ENCODE results near the gene OST4. TPM values are rescaled to one million over a fixed set of nuclear protein-coding genes. Genes with fewer than 3 reads are reported as not detected.

The OST4 gene
- polyA plus RNA-seq, 3 donors, result 209 to 635 (median 615) TPM

DNA sequence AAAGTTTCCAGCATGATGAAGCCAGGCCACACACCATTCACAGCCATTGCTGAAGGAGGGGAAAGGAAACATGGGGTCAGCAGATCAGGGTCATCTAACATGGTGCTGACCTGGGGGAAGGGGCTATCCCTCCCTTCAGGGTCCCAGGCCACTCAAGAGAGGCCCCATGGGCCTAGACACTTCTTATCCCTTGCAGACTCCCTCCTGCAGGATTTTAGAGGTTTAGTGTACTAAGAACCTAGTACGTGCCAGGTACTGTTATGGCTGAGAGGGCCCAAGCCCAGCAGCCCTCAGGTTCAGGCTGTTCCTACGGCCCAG lies 23.9 kb upstream of the OST4 start:
- 100% methylated on average over 2 of the region's 2 CpGs for WGBS (ENCODE audit: insufficient coverage)
- intact Hi-C loops (cut with micrococcal nuclease), result loop anchor here (5.0 kb wide), 4 partner anchors 37 to 207 kb away; partner anchors contain the start of genes PREB (in 2 of the 2), ATRAID (in 1 of the 2), SLC5A6 (in 1 of the 2) and TRIM54 (in 1 of the 2)
- peak overlapping the region; percentile 87 for H3K4me2 ChIP-seq (replicated peaks; ENCODE audit: extremely low read depth, low read length, poor library complexity, severe bottlenecking)

DNA sequence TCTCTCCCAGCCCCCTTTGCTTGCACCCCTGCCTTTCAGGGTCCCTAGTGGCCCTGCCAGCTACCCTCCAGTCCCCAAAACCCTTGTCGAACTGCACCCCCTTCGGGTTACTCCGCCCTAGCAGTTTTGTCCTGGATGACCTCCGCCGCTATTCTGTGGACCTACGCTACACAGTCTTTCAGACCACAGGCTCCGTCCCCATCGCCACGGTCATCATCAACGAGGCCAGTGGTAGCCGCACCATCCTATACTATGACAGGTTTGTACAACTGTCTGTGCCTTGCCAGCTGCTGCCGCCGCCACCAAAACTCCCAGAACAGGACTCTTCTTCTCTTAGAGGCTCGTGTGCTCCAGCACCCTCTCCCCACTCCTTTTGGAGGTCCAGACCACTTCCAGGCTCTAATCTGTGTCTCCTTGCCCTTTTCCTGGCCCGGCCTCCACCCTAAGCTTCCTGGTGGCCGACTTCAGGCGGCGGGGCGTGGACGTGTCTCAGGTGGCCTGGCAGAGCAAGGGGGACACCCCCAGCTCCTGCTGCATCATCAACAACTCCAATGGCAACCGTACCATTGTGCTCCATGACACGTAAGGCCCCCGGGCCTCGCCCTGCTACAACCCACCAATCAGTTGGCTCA lies 23.0 kb upstream of the OST4 start:
- H3K27ac Mint-ChIP-seq, result peak overlapping the region in 1 of 7 donors; percentile 78
- no peaks in the 10 kb centered on the region for H3K36me3 ChIP-seq (replicated peaks in 1 of 2; ENCODE audit: control insufficient read depth in 1 of 2, insufficient read depth in 2 of 2, low read length in 2 of 2)
- no peaks in the 10 kb centered on the region for H3K9me3 ChIP-seq (replicated peaks in 1 of 2; ENCODE audit: control insufficient read depth in 1 of 2, insufficient read depth in 1 of 2, low read length in 2 of 2)
- peaks cover 0 to 3% (median 3%) of the 10 kb centered on the region in 3 donors for H3K27me3 Mint-ChIP-seq (ENCODE audit: low read depth in 3 of 3)
- H3K4me1 Mint-ChIP-seq, result peaks cover 21% of the 10 kb centered on the region
- H3K27ac ChIP-seq (ENCODE audit: low read depth in 1 of 2, low read length in 2 of 2), result no peak overlapping the region
- H3K36me3 Mint-ChIP-seq, result peaks cover 0 to 3% of the 10 kb centered on the region in 2 donors
- H3K27me3 ChIP-seq (ENCODE audit: control insufficient read depth in 2 of 2, insufficient read depth in 2 of 2, low read length in 2 of 2), result no peaks in the 10 kb centered on the region
- no peak overlapping the region for H3K4me2 ChIP-seq (replicated peaks; ENCODE audit: extremely low read depth, low read length, poor library complexity, severe bottlenecking)
- no peak overlapping the region for H3K4me3 ChIP-seq (replicated peaks in 1 of 3; ENCODE audit: low read depth in 2 of 3, low read length in 3 of 3)
- intact Hi-C loops (cut with micrococcal nuclease), result no loop called here
- WGBS (ENCODE audit: insufficient coverage), result 97% methylated on average over 20 of the region's 24 CpGs
- DNase-seq, result no peak
- H3K79me2 ChIP-seq (ENCODE audit: insufficient read depth, low read length), result no peaks in the 10 kb centered on the region
- no peak overlapping the region for H3K4me3 Mint-ChIP-seq
- no peaks in the 10 kb centered on the region for H4K20me1 ChIP-seq (ENCODE audit: insufficient read depth, low read length)
- peaks cover 23 to 24% of the 10 kb centered on the region in 2 donors for H3K4me1 ChIP-seq (ENCODE audit: control insufficient read depth in 1 of 2, insufficient read depth in 2 of 2, low read length in 2 of 2)
- H2AFZ ChIP-seq (ENCODE audit: insufficient read depth, low read depth, low read length, poor library complexity, severe bottlenecking), result no peak overlapping the region
- no peaks in the 10 kb centered on the region for H3K9me3 Mint-ChIP-seq
- TF ChIP-seq, protein P1, sequence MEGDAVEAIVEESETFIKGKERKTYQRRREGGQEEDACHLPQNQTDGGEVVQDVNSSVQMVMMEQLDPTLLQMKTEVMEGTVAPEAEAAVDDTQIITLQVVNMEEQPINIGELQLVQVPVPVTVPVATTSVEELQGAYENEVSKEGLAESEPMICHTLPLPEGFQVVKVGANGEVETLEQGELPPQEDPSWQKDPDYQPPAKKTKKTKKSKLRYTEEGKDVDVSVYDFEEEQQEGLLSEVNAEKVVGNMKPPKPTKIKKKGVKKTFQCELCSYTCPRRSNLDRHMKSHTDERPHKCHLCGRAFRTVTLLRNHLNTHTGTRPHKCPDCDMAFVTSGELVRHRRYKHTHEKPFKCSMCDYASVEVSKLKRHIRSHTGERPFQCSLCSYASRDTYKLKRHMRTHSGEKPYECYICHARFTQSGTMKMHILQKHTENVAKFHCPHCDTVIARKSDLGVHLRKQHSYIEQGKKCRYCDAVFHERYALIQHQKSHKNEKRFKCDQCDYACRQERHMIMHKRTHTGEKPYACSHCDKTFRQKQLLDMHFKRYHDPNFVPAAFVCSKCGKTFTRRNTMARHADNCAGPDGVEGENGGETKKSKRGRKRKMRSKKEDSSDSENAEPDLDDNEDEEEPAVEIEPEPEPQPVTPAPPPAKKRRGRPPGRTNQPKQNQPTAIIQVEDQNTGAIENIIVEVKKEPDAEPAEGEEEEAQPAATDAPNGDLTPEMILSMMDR (IDR thresholded peaks at IDR 0.05), result no peak
- no peak overlapping the region for H3K9ac ChIP-seq (ENCODE audit: insufficient read depth, low read length, poor library complexity, severe bottlenecking)

More for the DNA sequence above, 23.9 kb upstream of the OST4 start:
- Mint-ChIP-seq H3K27me3 (ENCODE audit: low read depth in 3 of 3) (peaks cover 0 to 3% (median 3%) of the 10 kb centered on the region in 3 donors), H3K36me3 (peaks cover 0 to 3% of the 10 kb centered on the region in 2 donors), H3K4me1 (peaks cover 21% of the 10 kb centered on the region), H3K27ac (peak overlapping the region in 1 of 7 donors; percentile 50), H3K9me3 (no peaks in the 10 kb centered on the region), H3K4me3 (no peak overlapping the region)
- Histone ChIP-seq H3K27me3 (ENCODE audit: control insufficient read depth in 2 of 2, insufficient read depth in 2 of 2, low read length in 2 of 2) (no peaks in the 10 kb centered on the region), H2AFZ (ENCODE audit: insufficient read depth, low read depth, low read length, poor library complexity, severe bottlenecking) (peak overlapping the region; percentile 97), H3K9me3 (replicated peaks in 1 of 2; ENCODE audit: control insufficient read depth in 1 of 2, insufficient read depth in 1 of 2, low read length in 2 of 2) (no peaks in the 10 kb centered on the region), H3K79me2 (ENCODE audit: insufficient read depth, low read length) (no peaks in the 10 kb centered on the region), H3K4me1 (ENCODE audit: control insufficient read depth in 1 of 2, insufficient read depth in 2 of 2, low read length in 2 of 2) (peaks cover 23 to 24% of the 10 kb centered on the region in 2 donors), H3K4me3 (replicated peaks in 1 of 3; ENCODE audit: low read depth in 2 of 3, low read length in 3 of 3) (no peak overlapping the region), H3K9ac (ENCODE audit: insufficient read depth, low read length, poor library complexity, severe bottlenecking) (no peak overlapping the region), H3K27ac (ENCODE audit: low read depth in 1 of 2, low read length in 2 of 2) (no peak overlapping the region), H3K36me3 (replicated peaks in 1 of 2; ENCODE audit: control insufficient read depth in 1 of 2, insufficient read depth in 2 of 2, low read length in 2 of 2) (no peaks in the 10 kb centered on the region), H4K20me1 (ENCODE audit: insufficient read depth, low read length) (no peaks in the 10 kb centered on the region)
- no peak for DNase-seq
- TF ChIP-seq, protein P1 (IDR thresholded peaks at IDR 0.05), result no peak

All from CD14-positive monocyte (primary cell).